HepG2 (cell line): ENCODE results near the gene LUC7L. TPM values are rescaled to one million over a fixed set of nuclear protein-coding genes. Genes with fewer than 3 reads are reported as not detected.

Source experiments
- CENPT ChIP-seq: sonication (generic); formaldehyde crosslinking; IDR thresholded peaks from 2 replicates; pipeline ENCODE4 v1.8.0; 2022; ENCODE audit warnings: low read depth, mild to moderate bottlenecking, moderate library complexity, missing genetic modification reagents
- ESRRA ChIP-seq: sonication (generic); formaldehyde crosslinking; IDR thresholded peaks from 2 replicates; pipeline ENCODE4 v1.5.1; 2020; ENCODE audit warnings: mild to moderate bottlenecking, low read depth, missing genetic modification reagents
- ETV5 ChIP-seq: IDR thresholded peaks from 2 replicates; pipeline ENCODE4 v1.6.1; 2018; ENCODE audit warnings: missing biosample characterization, missing genetic modification reagents, inconsistent platforms, borderline replicate concordance
- FOXK2 ChIP-seq: fragments of 450-650 bp; IDR thresholded peaks from 2 replicates; pipeline ENCODE4 v1.6.1; 2016
- HOXD1 ChIP-seq: sonication (generic); formaldehyde crosslinking; IDR thresholded peaks from 2 replicates; pipeline ENCODE4 v1.5.0; 2020; ENCODE audit warnings: missing genetic modification reagents
- KMT2B ChIP-seq: IDR thresholded peaks from 2 replicates; pipeline ENCODE4 v1.6.1; 2016; ENCODE audit warnings: missing genetic modification reagents, missing compliant biosample characterization
- MED13 ChIP-seq: sonication (generic); formaldehyde crosslinking; IDR thresholded peaks from 2 replicates; pipeline ENCODE4 v1.5.0; 2020; ENCODE audit warnings: missing genetic modification reagents
- MIER2 ChIP-seq: IDR thresholded peaks from 2 replicates; pipeline ENCODE4 v1.6.1; 2016; ENCODE audit warnings: missing biosample characterization, missing genetic modification reagents
- NCOA2 ChIP-seq: sonication (generic); formaldehyde crosslinking; IDR thresholded peaks from 2 replicates; pipeline ENCODE4 v1.8.0; 2022; ENCODE audit warnings: inconsistent platforms
- NFYB ChIP-seq: sonication (generic); formaldehyde crosslinking; IDR thresholded peaks from 2 replicates; pipeline ENCODE4 v1.4.0; 2020; ENCODE audit warnings: missing genetic modification reagents
- PRMT3 ChIP-seq: sonication (generic); formaldehyde crosslinking; IDR thresholded peaks from 2 replicates; pipeline ENCODE4 v1.8.1; 2022; ENCODE audit warnings: low read depth, mild to moderate bottlenecking, moderate library complexity, missing genetic modification reagents, borderline replicate concordance
- RAD51 ChIP-seq: fragments of 450-650 bp; IDR thresholded peaks from 2 replicates; pipeline ENCODE4 v1.6.1; 2016; ENCODE audit warnings: borderline replicate concordance
- RXRA ChIP-seq: sonication (generic); formaldehyde crosslinking; IDR thresholded peaks from 2 replicates; pipeline ENCODE4 v1.5.1; 2020; ENCODE audit warnings: missing genetic modification reagents
- SKIL ChIP-seq: sonication (generic); formaldehyde crosslinking; IDR thresholded peaks from 2 replicates; pipeline ENCODE4 v1.8.0; 2022; ENCODE audit warnings: missing genetic modification reagents, mild to moderate bottlenecking, moderate library complexity, borderline replicate concordance
- SNAPC2 ChIP-seq: sonication (generic); formaldehyde crosslinking; IDR thresholded peaks from 2 replicates; pipeline ENCODE4 v1.8.1; 2022; ENCODE audit warnings: mild to moderate bottlenecking, missing genetic modification reagents
- SP140L ChIP-seq: sonication (generic); formaldehyde crosslinking; IDR thresholded peaks from 2 replicates; pipeline ENCODE4 v1.4.0; 2020; ENCODE audit warnings: missing genetic modification reagents, borderline replicate concordance
- TBP ChIP-seq: sonication (generic); formaldehyde crosslinking; IDR thresholded peaks from 2 replicates; pipeline ENCODE4 v1.5.0; 2020; ENCODE audit warnings: missing genetic modification reagents
- U2AF1 ChIP-seq: fragments of 200-400 bp; formaldehyde crosslinking; optimal IDR thresholded peaks from 2 replicates; pipeline ENCODE3; 2017; ENCODE audit warnings: mild to moderate bottlenecking, low read depth, low read length
- XBP1 ChIP-seq: sonication (generic); formaldehyde crosslinking; IDR thresholded peaks from 2 replicates; pipeline ENCODE4 v1.5.0; 2020; ENCODE audit warnings: missing genetic modification reagents
- XRCC5 ChIP-seq: fragments of 200-400 bp; formaldehyde crosslinking; optimal IDR thresholded peaks from 2 replicates; pipeline ENCODE3; 2017; ENCODE audit warnings: mild to moderate bottlenecking, low read length
- ZBTB7A ChIP-seq: sonication (generic); formaldehyde crosslinking; IDR thresholded peaks from 2 replicates; pipeline ENCODE4 v1.8.0; 2022; ENCODE audit warnings: mild to moderate bottlenecking, missing genetic modification reagents
- ZNF10 ChIP-seq: sonication (generic); formaldehyde crosslinking; IDR thresholded peaks from 2 replicates; pipeline ENCODE4 v1.4.0; 2020; ENCODE audit warnings: mild to moderate bottlenecking, low read depth, missing genetic modification reagents, borderline replicate concordance
- ZNF12 ChIP-seq: sonication (generic); formaldehyde crosslinking; IDR thresholded peaks from 2 replicates; pipeline ENCODE4 v1.5.0; 2020; ENCODE audit warnings: missing genetic modification reagents
- ZNF274 ChIP-seq: sonication (generic); formaldehyde crosslinking; IDR thresholded peaks from 2 replicates; pipeline ENCODE4 v1.5.1; 2020; ENCODE audit warnings: mild to moderate bottlenecking, missing genetic modification reagents
- ZNF512 ChIP-seq: sonication (generic); formaldehyde crosslinking; IDR thresholded peaks from 2 replicates; pipeline ENCODE4 v1.4.0; 2020; ENCODE audit warnings: mild to moderate bottlenecking, missing genetic modification reagents
- ZNF660 ChIP-seq: sonication (generic); formaldehyde crosslinking; IDR thresholded peaks from 2 replicates; pipeline ENCODE4 v1.5.1; 2020; ENCODE audit warnings: mild to moderate bottlenecking, low read depth, missing genetic modification reagents, borderline replicate concordance
- polyA plus RNA-seq, 8 experiments: library from polyadenylated mRNA; depleted of rRNA in 3 of 8; stranded (reverse) in 7 of 8; unstranded in 1 of 8; fragments of >200 nt; fragmentation: Illumina TruSeq in 4 of 8; extraction: Trizol in 4 of 8; gene quantifications; 2 replicates each; pipeline versions ENCODE4 v1.2.1 to v1.2.3, GENCODE V29; 2011 to 2016; ENCODE audit warnings: low read depth in 4 of 8, missing spikeins in 1 of 8, mixed read lengths in 1 of 8; ENCODE audit not compliant: insufficient read depth in 1 of 8
- total RNA-seq, 5 experiments: library from RNA; depleted of rRNA; stranded (reverse); fragments of >200 nt; fragmentation: Illumina TruSeq; extraction: Trizol; gene quantifications; 2 replicates each; pipeline ENCODE4 v1.2.3, GENCODE V29; 2016; ENCODE audit warnings: low read depth in 1 of 5
- TF ChIP-seq, protein P1 (sequence below): sonication (generic); formaldehyde crosslinking; IDR thresholded peaks from 2 replicates; pipeline ENCODE4 v1.8.1; 2023; ENCODE audit warnings: mild to moderate bottlenecking, inconsistent platforms, moderate library complexity, missing genetic modification reagents, borderline replicate concordance

The LUC7L gene
- total and polyA plus RNA-seq, 2 of the 13 experiments (the other 11 are each of a cell fraction or from before 2014, with no cell fraction given) = 48.7 to 56.9 TPM

GRCh38 chr16:162271-162991 is 66.8 kb downstream of the LUC7L start (continued):
- TF ChIP-seq ZNF274 (CRISPR knock-in tag) (no peak), MED13 (CRISPR knock-in tag) (no peak), ZNF512 (CRISPR knock-in tag) (no peak), ZNF12 (CRISPR knock-in tag) (no peak), ETV5 (CRISPR knock-in tag) (no peak), MIER2 (no peak), ZNF660 (CRISPR knock-in tag) (no peak), SNAPC2 (CRISPR knock-in tag) (no peak), ESRRA (CRISPR knock-in tag) (peak; percentile 99), NCOA2 (CRISPR knock-in tag) (0 out of 2 replicates have a peak, but pooled peaks have one; percentile 8), HOXD1 (CRISPR knock-in tag) (no peak), RXRA (CRISPR knock-in tag) (peak; percentile 75), ZBTB7A (peak; percentile 22), SP140L (CRISPR knock-in tag) (no peak), XBP1 (no peak), RAD51 (no peak), ZNF10 (CRISPR knock-in tag) (no peak), XRCC5 (no peak), CENPT (CRISPR knock-in tag) (no peak), TBP (no peak), KMT2B (CRISPR knock-in tag) (no peak), SKIL (no peak), U2AF1 (no peak), NFYB (CRISPR knock-in tag) (no peak), PRMT3 (CRISPR knock-in tag) (no peak), FOXK2 (no peak)
- TF ChIP-seq, protein P1, sequence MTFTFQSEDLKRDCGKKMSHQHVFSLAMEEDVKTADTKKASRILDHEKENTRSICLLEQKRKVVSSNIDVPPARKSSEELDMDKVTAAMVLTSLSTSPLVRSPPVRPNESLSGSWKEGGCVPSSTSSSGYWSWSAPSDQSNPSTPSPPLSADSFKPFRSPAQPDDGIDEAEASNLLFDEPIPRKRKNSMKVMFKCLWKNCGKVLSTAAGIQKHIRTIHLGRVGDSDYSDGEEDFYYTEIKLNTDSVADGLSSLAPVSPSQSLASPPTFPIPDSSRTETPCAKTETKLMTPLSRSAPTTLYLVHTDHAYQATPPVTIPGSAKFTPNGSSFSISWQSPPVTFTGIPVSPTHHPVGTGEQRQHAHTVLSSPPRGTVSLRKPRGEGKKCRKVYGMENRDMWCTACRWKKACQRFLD (CRISPR knock-in tag) = no peak
